Body of pancreas (tissue), 4 donors: Measurements from ENCODE around the gene ADIPOR2. TPM values are rescaled to one million over a fixed set of nuclear protein-coding genes. Genes with fewer than 3 reads are reported as not detected.
A peak's percentile ranks its signal among the peaks of the same experiment; 100 is the strongest.
"Not testable (repeated sequence)": the region's sequence is repeated elsewhere in the genome, so short reads cannot be mapped to it uniquely, and the experiment has no call there.

ENCODE experiments used
- ATAC-seq: fragments of 150-250 bp; one replicate; pipeline ENCODE4 v1.9.1; 2016
- DNase-seq, 4 donors: peaks; one replicate each; pipeline ENCODE4 v3.0.0-alpha.2; 2019
- H3K27ac ChIP-seq, 4 donors: fragments of 200-600 bp; sonication (generic); 1 replicate in 3 of 4; 2 replicates in 1 of 4; pipeline versions ENCODE4 v1.5.1 to v1.6.1; 2016 to 2019; ENCODE audit warnings: mild to moderate bottlenecking in 1 of 4, mixed read lengths in 1 of 4, moderate library complexity in 1 of 4
- H3K27me3 ChIP-seq, 2 donors: fragments of 200-600 bp; sonication (generic); one replicate each; pipeline ENCODE4 v1.6.0; 2016; ENCODE audit warnings: mild to moderate bottlenecking in 1 of 2
- H3K36me3 ChIP-seq, 2 donors: fragments of 200-600 bp; sonication (generic); replicated peaks in 1 of 2; 2 replicates each; pipeline ENCODE4 v1.5.1; 2016; ENCODE audit warnings: low read depth in 2 of 2; ENCODE audit not compliant: insufficient read depth in 1 of 2
- H3K4me1 ChIP-seq: fragments of 200-600 bp; sonication (generic); one replicate; pipeline ENCODE4 v1.6.0; 2016
- H3K4me3 ChIP-seq, 2 donors: fragments of 200-600 bp; sonication (generic); 1 replicate in 1 of 2; 2 replicates in 1 of 2; pipeline ENCODE4 v1.5.1; 2016 to 2019
- H3K9me3 ChIP-seq, 3 donors: fragments of 200-600 bp; sonication (generic); 1 replicate in 2 of 3; 2 replicates in 1 of 3; pipeline ENCODE4 v1.5.1; 2016
- POLR2A ChIP-seq, 3 donors: fragments of 450-650 bp; IDR thresholded peaks; one replicate each; pipeline ENCODE4 v1.6.1; 2016; ENCODE audit warnings: antibody characterized with exemption in 3 of 3, mild to moderate bottlenecking in 2 of 3
- WGBS, 2 donors: methylation state at CpG; one replicate each; pipeline ENCODE4 v1.1.5; 2017; 5-methylcytosine and 5-hydroxymethylcytosine counted together
- intact Hi-C: fragments of 100-400 bp; cut with DNase I; formaldehyde crosslinking; loops from one replicate; pipeline ENCODE4 v1.15.1; 2023
- total RNA-seq, 2 donors: library from RNA; depleted of rRNA; stranded (reverse); fragments of >200 nt; gene quantifications; one replicate each; pipeline ENCODE4 v1.1.0, GENCODE V29; 2016
- TF ChIP-seq, protein P1 (sequence below), 7 experiments: fragments of 450-650 bp in 4 of 7; fragments of 200-600 bp in 3 of 7; sonication (generic) in 3 of 7; IDR thresholded peaks; one replicate each; pipeline ENCODE4 v1.5.1; 2016 to 2019; ENCODE audit warnings: antibody characterized with exemption in 7 of 7

Gene ADIPOR2
- total RNA-seq, 2 donors from 2014 or later, result 16.8 to 20.5 TPM

- Histone ChIP-seq H3K27ac (peak overlapping the region in 1 of 4 donors; percentile 21), H3K4me1 (peaks cover 14% of the 10 kb centered on the region), H3K9me3 (no peaks in the 10 kb centered on the region), H3K4me3 (no peak overlapping the region), H3K27me3 (no peaks in the 10 kb centered on the region), H3K36me3 (no peaks in the 10 kb centered on the region)
- ATAC-seq (no peak), DNase-seq (no peak)
- intact Hi-C loops, result no loop called here
- 28 to 37% methylated on average over 1 of the region's 1 CpG for WGBS, 2 donors
- TF ChIP-seq POLR2A (IDR thresholded peaks at IDR 0.05), result no peak
- TF ChIP-seq, protein P1, sequence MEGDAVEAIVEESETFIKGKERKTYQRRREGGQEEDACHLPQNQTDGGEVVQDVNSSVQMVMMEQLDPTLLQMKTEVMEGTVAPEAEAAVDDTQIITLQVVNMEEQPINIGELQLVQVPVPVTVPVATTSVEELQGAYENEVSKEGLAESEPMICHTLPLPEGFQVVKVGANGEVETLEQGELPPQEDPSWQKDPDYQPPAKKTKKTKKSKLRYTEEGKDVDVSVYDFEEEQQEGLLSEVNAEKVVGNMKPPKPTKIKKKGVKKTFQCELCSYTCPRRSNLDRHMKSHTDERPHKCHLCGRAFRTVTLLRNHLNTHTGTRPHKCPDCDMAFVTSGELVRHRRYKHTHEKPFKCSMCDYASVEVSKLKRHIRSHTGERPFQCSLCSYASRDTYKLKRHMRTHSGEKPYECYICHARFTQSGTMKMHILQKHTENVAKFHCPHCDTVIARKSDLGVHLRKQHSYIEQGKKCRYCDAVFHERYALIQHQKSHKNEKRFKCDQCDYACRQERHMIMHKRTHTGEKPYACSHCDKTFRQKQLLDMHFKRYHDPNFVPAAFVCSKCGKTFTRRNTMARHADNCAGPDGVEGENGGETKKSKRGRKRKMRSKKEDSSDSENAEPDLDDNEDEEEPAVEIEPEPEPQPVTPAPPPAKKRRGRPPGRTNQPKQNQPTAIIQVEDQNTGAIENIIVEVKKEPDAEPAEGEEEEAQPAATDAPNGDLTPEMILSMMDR (IDR thresholded peaks at IDR 0.05), result no peak
Observed at GRCh38 chr12:1732914-1733313, 42.0 kb downstream of the ADIPOR2 start.

DNA sequence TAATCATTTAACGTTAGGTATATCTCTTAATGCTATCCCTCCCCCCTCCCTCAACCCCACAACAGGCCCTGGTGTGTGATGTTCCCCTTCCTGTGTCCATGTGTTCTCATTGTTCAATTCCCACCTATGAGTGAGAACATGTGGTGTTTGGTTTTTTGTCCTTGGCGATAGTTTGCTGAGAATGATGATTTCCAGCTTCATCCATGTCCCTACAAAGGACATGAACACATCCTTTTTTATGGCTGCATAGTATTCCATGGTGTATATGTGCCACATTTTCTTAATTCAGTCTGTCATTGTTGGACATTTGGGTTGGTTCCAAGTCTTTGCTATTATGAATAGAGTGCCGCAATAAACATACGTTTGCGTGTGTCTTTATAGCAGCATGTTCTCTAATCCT, 42.8 kb downstream of the ADIPOR2 start:
- H3K27ac ChIP-seq, intact Hi-C loops, ATAC-seq, H3K9me3 ChIP-seq, H3K36me3 ChIP-seq, H3K27me3 ChIP-seq, H3K4me3 ChIP-seq, DNase-seq: not testable (repeated sequence)
- H3K4me1 ChIP-seq, result peaks cover 14% of the 10 kb centered on the region
- WGBS, 2 donors, result 90 to 98% methylated on average over 5 of the region's 5 CpGs

GRCh38 chr12:1737652-1738286, 46.9 kb downstream of the ADIPOR2 start:
- Histone ChIP-seq H3K4me1 (peaks cover 39% of the 10 kb centered on the region), H3K9me3 (no peaks in the 10 kb centered on the region), H3K36me3 (no peaks in the 10 kb centered on the region), H3K27me3 (no peaks in the 10 kb centered on the region), H3K4me3 (no peak overlapping the region), H3K27ac (no peak overlapping the region)
- DNase-seq, result no peak
- 97 to 100% methylated on average over 6 of the region's 6 CpGs for WGBS, 2 donors
- intact Hi-C loops, result no loop called here
- no peak for ATAC-seq
- TF ChIP-seq, protein P1 (IDR thresholded peaks at IDR 0.05), result no peak
- no peak for TF ChIP-seq POLR2A (IDR thresholded peaks at IDR 0.05)

DNA sequence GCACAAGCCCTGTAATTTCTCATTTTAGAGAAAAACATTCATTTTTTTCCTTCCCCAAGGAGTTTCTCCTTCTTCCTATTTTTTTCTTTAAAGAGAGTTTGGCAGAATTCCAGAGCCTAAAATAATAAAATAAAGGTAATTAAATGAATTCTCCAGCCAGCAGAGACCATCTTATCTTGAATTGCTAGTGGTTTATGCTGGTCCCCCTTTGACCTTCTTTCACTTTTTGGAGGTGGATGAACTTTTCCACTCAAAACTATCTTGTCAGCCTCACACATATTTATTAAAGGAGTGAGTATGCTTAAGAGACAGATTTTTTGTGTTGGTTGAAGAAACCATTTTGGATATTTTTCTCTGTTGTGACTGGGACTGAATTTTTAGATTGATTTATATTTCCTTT, 47.6 kb downstream of the ADIPOR2 start:
- H3K4me1 ChIP-seq, result peaks cover 34% of the 10 kb centered on the region
- no peak for TF ChIP-seq POLR2A (IDR thresholded peaks at IDR 0.05)
- TF ChIP-seq, protein P1 (IDR thresholded peaks at IDR 0.05), result no peak
- H3K27me3 ChIP-seq, result no peaks in the 10 kb centered on the region
- no peak overlapping the region for H3K27ac ChIP-seq
- no peak for ATAC-seq
- H3K9me3 ChIP-seq, result no peaks in the 10 kb centered on the region
- DNase-seq, result no peak
- no peak overlapping the region for H3K4me3 ChIP-seq
- no peaks in the 10 kb centered on the region for H3K36me3 ChIP-seq
- intact Hi-C loops, result no loop called here

- intact Hi-C loops, result no loop called here
- Histone ChIP-seq H3K9me3 (no peaks in the 10 kb centered on the region), H3K27me3 (no peaks in the 10 kb centered on the region), H3K4me1 (peaks cover 34% of the 10 kb centered on the region), H3K27ac (no peak overlapping the region), H3K4me3 (no peak overlapping the region), H3K36me3 (no peaks in the 10 kb centered on the region)
- WGBS, 2 donors, result 90 to 100% methylated on average over 1 of the region's 1 CpG
- no peak for TF ChIP-seq POLR2A (IDR thresholded peaks at IDR 0.05)
- TF ChIP-seq, protein P1 (IDR thresholded peaks at IDR 0.05), result no peak
- no peak for DNase-seq
- no peak for ATAC-seq
Observed at GRCh38 chr12:1739368-1739767, 48.5 kb downstream of the ADIPOR2 start.
